Pancreas (tissue), 10 donors: Measurements from ENCODE around the gene SMG7. TPM values are rescaled to one million over a fixed set of nuclear protein-coding genes. Genes with fewer than 3 reads are reported as not detected.

ENCODE experiments used
- ATAC-seq, 4 donors: fragments of 200-7000 bp; cut with Tn5 transposase; one replicate each; pipeline versions ENCODE4 v1.8.0 to v1.9.1; 2020; ENCODE audit warnings: mild to moderate bottlenecking in 4 of 4, moderate library complexity in 4 of 4
- DNase-seq, 6 donors: peaks; one replicate each; pipeline ENCODE4 v3.0.0-alpha.2; 2020
- FAIRE-seq: peaks from 2 replicates; lab custom pipeline; 2012; peaks lifted over from hg19 to GRCh38; lab: Jason Lieb, UNC
- H3K27ac ChIP-seq, 4 donors: fragments of 200-600 bp; sonication (generic); 1 replicate in 3 of 4; 2 replicates in 1 of 4; pipeline versions ENCODE4 v1.5.0 to v1.8.0; 2020
- H3K27me3 ChIP-seq, 4 donors: fragments of 200-600 bp; one replicate each; pipeline ENCODE4 v1.8.0; 2021
- H3K36me3 ChIP-seq, 3 donors: fragments of 200-600 bp; sonication (generic) in 1 of 3; one replicate each; pipeline versions ENCODE4 v1.5.0 to v1.8.0; 2020 to 2021
- H3K4me1 ChIP-seq, 3 donors: fragments of 200-600 bp; one replicate each; pipeline ENCODE4 v1.8.0; 2021
- H3K4me3 ChIP-seq, 4 donors: fragments of 200-600 bp; sonication (generic) in 2 of 4; one replicate each; pipeline versions ENCODE4 v1.5.0 to v1.8.0; 2020 to 2021
- H3K9me3 ChIP-seq, 4 donors: fragments of 200-600 bp; one replicate each; pipeline ENCODE4 v1.8.0; 2021
- WGBS, 2 donors: extraction: QIAGEN DNeasy Blood & Tissue Kit; methylation state at CpG; one replicate each; pipeline ENCODE4 v1.1.7; 2013; 5-methylcytosine and 5-hydroxymethylcytosine counted together
- intact Hi-C, 3 donors: fragments of 100-400 bp; cut with DNase I; formaldehyde crosslinking; loops; one replicate each; pipeline versions ENCODE4 v1.11.1 to v1.14.2; 2022
- polyA plus RNA-seq, 2 donors: library from polyadenylated mRNA; stranded (reverse); fragments of 200-250 nt; gene quantifications; one replicate each; pipeline ENCODE4 v1.2.3, GENCODE V29; 2013
- total RNA-seq, 6 donors: library from RNA; stranded (reverse); fragmentation: NEBNext Ultra II Directional in 4 of 6; extraction: Animal tissue kit (Norgen Biotek cat#: 25700) in 4 of 6; gene quantifications; one replicate each; pipeline versions ENCODE4 v1.2.1 to v1.2.4, GENCODE V29; 2021 to 2023
- TF ChIP-seq, protein P1 (sequence below), 4 donors: fragments of 200-600 bp; sonication (generic) in 3 of 4; IDR thresholded peaks; one replicate each; pipeline versions ENCODE4 v1.5.0 to v1.8.0; 2021; ENCODE audit warnings: antibody characterized with exemption in 4 of 4
- donor health status: healthy with polysubstance abuse.
- donor health status: DM: no; HTN: no; CAD: no; lungs with moderate emphysema.
- donor health status: DM: no; HTN: no; CAD: no.
- donor health status: control.
- donor health status: control.
- donor health status: Bipolar disorder and iron deficiency.
- donor health status: DM: yes; HTN: yes; CAD: no.
- donor health status: DM: no; HTN: no; CAD: no.
- donor health status: DM: no; HTN: no; CAD: no.
- donor health status: DM: yes; HTN: yes; CAD: no.

Gene SMG7
- total and polyA plus RNA-seq, 8 donors, result 11.7 to 36.5 (median 23.9) TPM

- intact Hi-C loops, result no loop called here
- H3K4me3 ChIP-seq, result peak overlapping the region in 1 of 4 donors; percentile 20
- H3K4me1 ChIP-seq, result no peaks in the 10 kb centered on the region
- H3K27me3 ChIP-seq, result no peaks in the 10 kb centered on the region
- H3K36me3 ChIP-seq, result no peaks in the 10 kb centered on the region
- no peak for ATAC-seq
- H3K27ac ChIP-seq, result peak overlapping the region in 2 of 4 donors; percentile 23 to 62
- FAIRE-seq, result no peak
- DNase-seq, result no peak
- TF ChIP-seq, protein P1, sequence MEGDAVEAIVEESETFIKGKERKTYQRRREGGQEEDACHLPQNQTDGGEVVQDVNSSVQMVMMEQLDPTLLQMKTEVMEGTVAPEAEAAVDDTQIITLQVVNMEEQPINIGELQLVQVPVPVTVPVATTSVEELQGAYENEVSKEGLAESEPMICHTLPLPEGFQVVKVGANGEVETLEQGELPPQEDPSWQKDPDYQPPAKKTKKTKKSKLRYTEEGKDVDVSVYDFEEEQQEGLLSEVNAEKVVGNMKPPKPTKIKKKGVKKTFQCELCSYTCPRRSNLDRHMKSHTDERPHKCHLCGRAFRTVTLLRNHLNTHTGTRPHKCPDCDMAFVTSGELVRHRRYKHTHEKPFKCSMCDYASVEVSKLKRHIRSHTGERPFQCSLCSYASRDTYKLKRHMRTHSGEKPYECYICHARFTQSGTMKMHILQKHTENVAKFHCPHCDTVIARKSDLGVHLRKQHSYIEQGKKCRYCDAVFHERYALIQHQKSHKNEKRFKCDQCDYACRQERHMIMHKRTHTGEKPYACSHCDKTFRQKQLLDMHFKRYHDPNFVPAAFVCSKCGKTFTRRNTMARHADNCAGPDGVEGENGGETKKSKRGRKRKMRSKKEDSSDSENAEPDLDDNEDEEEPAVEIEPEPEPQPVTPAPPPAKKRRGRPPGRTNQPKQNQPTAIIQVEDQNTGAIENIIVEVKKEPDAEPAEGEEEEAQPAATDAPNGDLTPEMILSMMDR (IDR thresholded peaks at IDR 0.05), result no peak
- no peaks in the 10 kb centered on the region for H3K9me3 ChIP-seq
- WGBS, 2 donors, result 75 to 87% methylated on average over 5 of the region's 5 CpGs
These were observed 117.1 kb downstream of the SMG7 start for GRCh38 chr1:183589384-183589783.

GRCh38 chr1:183589874-183590243 lies 117.6 kb downstream of the SMG7 start:
- H3K4me1 ChIP-seq, result no peaks in the 10 kb centered on the region
- TF ChIP-seq, protein P1 (IDR thresholded peaks at IDR 0.05), result no peak
- no peaks in the 10 kb centered on the region for H3K27me3 ChIP-seq
- intact Hi-C loops, result no loop called here
- no peak for FAIRE-seq
- no peak for DNase-seq
- 74 to 85% methylated on average over 4 of the region's 4 CpGs for WGBS, 2 donors
- no peaks in the 10 kb centered on the region for H3K9me3 ChIP-seq
- H3K36me3 ChIP-seq, result no peaks in the 10 kb centered on the region
- H3K27ac ChIP-seq, result peak overlapping the region in 2 of 4 donors; percentile 23 to 62
- H3K4me3 ChIP-seq, result peak overlapping the region in 1 of 4 donors; percentile 20
- ATAC-seq, result no peak

- no peaks in the 10 kb centered on the region for H3K9me3 ChIP-seq
- no peaks in the 10 kb centered on the region for H3K27me3 ChIP-seq
- FAIRE-seq (no peak), ATAC-seq (peak in 3 of 4 donors; percentile 46 to 85 (median 85)), DNase-seq (peak in 1 of 6 donors; percentile 42)
- H3K4me1 ChIP-seq, result no peaks in the 10 kb centered on the region
- H3K4me3 ChIP-seq, result peak within 1 kb of the TSS in 1 of 4 donors; percentile 20
- H3K36me3 ChIP-seq, result no peaks in the 10 kb centered on the region
- intact Hi-C loops, result no loop called here
- TF ChIP-seq, protein P1 (IDR thresholded peaks at IDR 0.05), result no peak
- 66 to 74% methylated on average over 6 of the region's 6 CpGs for WGBS, 2 donors
- H3K27ac ChIP-seq, result peak within 1 kb of the TSS in 2 of 4 donors; percentile 23 to 62
These were observed 118.2 kb downstream of the SMG7 start, which contains the start of gene NCF2 for GRCh38 chr1:183590244-183591191. Gene NCF2 (minus strand): TSS chr1:183590459. CDS start chr1:183590329, 130 bp downstream.

GRCh38 chr1:183592733-183593132 lies 120.4 kb downstream of the SMG7 start:
- Histone ChIP-seq H3K27ac (no peak overlapping the region), H3K9me3 (no peaks in the 10 kb centered on the region), H3K27me3 (no peaks in the 10 kb centered on the region), H3K4me1 (no peaks in the 10 kb centered on the region), H3K36me3 (no peaks in the 10 kb centered on the region), H3K4me3 (no peak overlapping the region)
- intact Hi-C loops, result no loop called here
- WGBS, 2 donors, result 84 to 91% methylated on average over 7 of the region's 7 CpGs
- FAIRE-seq (no peak), ATAC-seq (no peak), DNase-seq (no peak)
- TF ChIP-seq, protein P1 (IDR thresholded peaks at IDR 0.05), result no peak
